ENCODE measurements around the gene PIGQ.

Gene PIGQ

GRCh38 chr16:534856-535445, 34.8 kb upstream of the PIGQ start:
- Histone ChIP-seq H3K36me3 (ENCODE audit: insufficient read depth, low read length) (no peaks in the 10 kb centered on the region), H3K79me2 (ENCODE audit: control insufficient read depth, insufficient read depth, low read length, unreplicated experiment) (peaks cover 91% of the 10 kb centered on the region), H3K4me1 (ENCODE audit: control insufficient read depth, insufficient read depth, low read length, unreplicated experiment) (peaks cover 38% of the 10 kb centered on the region), H3K27ac (ENCODE audit: low read depth, low read length) (peak overlapping the region; percentile 15; the same call in 1 of the 2 replicates), H3K27me3 (ENCODE audit: insufficient read depth, low read length) (no peaks in the 10 kb centered on the region), H2AFZ (ENCODE audit: low read length, unreplicated experiment) (no peak overlapping the region), H3K4me3 (ENCODE audit: low read depth, low read length) (no peak overlapping the region)

- peak overlapping the region; percentile 15; the same call in 1 of the 2 replicates for H3K27ac ChIP-seq (ENCODE audit: low read depth, low read length)
- H3K79me2 ChIP-seq (ENCODE audit: control insufficient read depth, insufficient read depth, low read length, unreplicated experiment) = peaks cover 91% of the 10 kb centered on the region
- H3K36me3 ChIP-seq (ENCODE audit: insufficient read depth, low read length) = no peaks in the 10 kb centered on the region; the same call in 1 of the 2 replicates
These were observed 34.0 kb upstream of the PIGQ start for GRCh38 chr16:535446-536405.

GRCh38 chr16:536746-537145, 33.0 kb upstream of the PIGQ start:
- H3K4me1 ChIP-seq (ENCODE audit: control insufficient read depth, insufficient read depth, low read length, unreplicated experiment) = peaks cover 37% of the 10 kb centered on the region
- H2AFZ ChIP-seq (ENCODE audit: low read length, unreplicated experiment) = no peak overlapping the region
- peaks cover 90% of the 10 kb centered on the region for H3K79me2 ChIP-seq (ENCODE audit: control insufficient read depth, insufficient read depth, low read length, unreplicated experiment)
- H3K36me3 ChIP-seq (ENCODE audit: insufficient read depth, low read length) = no peaks in the 10 kb centered on the region; the same call in 1 of the 2 replicates
- H3K27me3 ChIP-seq (ENCODE audit: insufficient read depth, low read length) = no peaks in the 10 kb centered on the region
- no peak overlapping the region for H3K4me3 ChIP-seq (ENCODE audit: low read depth, low read length)
- no peak overlapping the region for H3K27ac ChIP-seq (ENCODE audit: low read depth, low read length)

More at GRCh38 chr16:535446-536405, 34.0 kb upstream of the PIGQ start:
- Histone ChIP-seq H3K27me3 (ENCODE audit: insufficient read depth, low read length) (no peaks in the 10 kb centered on the region), H3K4me3 (ENCODE audit: low read depth, low read length) (no peak overlapping the region), H3K4me1 (ENCODE audit: control insufficient read depth, insufficient read depth, low read length, unreplicated experiment) (peaks cover 37% of the 10 kb centered on the region), H2AFZ (ENCODE audit: low read length, unreplicated experiment) (no peak overlapping the region)

- H3K4me3 ChIP-seq (ENCODE audit: low read depth, low read length) = no peak overlapping the region
- no peaks in the 10 kb centered on the region; the same call in 1 of the 2 replicates for H3K36me3 ChIP-seq (ENCODE audit: insufficient read depth, low read length)
- H3K27ac ChIP-seq (ENCODE audit: low read depth, low read length) = no peak overlapping the region
- H3K27me3 ChIP-seq (ENCODE audit: insufficient read depth, low read length) = no peaks in the 10 kb centered on the region
- H3K79me2 ChIP-seq (ENCODE audit: control insufficient read depth, insufficient read depth, low read length, unreplicated experiment) = peaks cover 92% of the 10 kb centered on the region
- H2AFZ ChIP-seq (ENCODE audit: low read length, unreplicated experiment) = no peak overlapping the region
- H3K4me1 ChIP-seq (ENCODE audit: control insufficient read depth, insufficient read depth, low read length, unreplicated experiment) = peaks cover 37% of the 10 kb centered on the region
These were observed 32.1 kb upstream of the PIGQ start for GRCh38 chr16:537415-538335.

- H3K79me2 ChIP-seq (ENCODE audit: control insufficient read depth, insufficient read depth, low read length, unreplicated experiment) = peaks cover 92% of the 10 kb centered on the region
These were observed 29.8 kb upstream of the PIGQ start for GRCh38 chr16:539901-540530.

GRCh38 chr16:540645-541340, 29.0 kb upstream of the PIGQ start:
- Histone ChIP-seq H3K27me3 (ENCODE audit: insufficient read depth, low read length) (no peaks in the 10 kb centered on the region), H3K4me3 (ENCODE audit: low read depth, low read length) (no peak overlapping the region), H3K79me2 (ENCODE audit: control insufficient read depth, insufficient read depth, low read length, unreplicated experiment) (peaks cover 92% of the 10 kb centered on the region), H3K27ac (ENCODE audit: low read depth, low read length) (no peak overlapping the region), H2AFZ (ENCODE audit: low read length, unreplicated experiment) (no peak overlapping the region), H3K36me3 (ENCODE audit: insufficient read depth, low read length) (no peaks in the 10 kb centered on the region; the same call in 1 of the 2 replicates), H3K4me1 (ENCODE audit: control insufficient read depth, insufficient read depth, low read length, unreplicated experiment) (peaks cover 16% of the 10 kb centered on the region)

More at GRCh38 chr16:539901-540530, 29.8 kb upstream of the PIGQ start:
- Histone ChIP-seq H3K36me3 (ENCODE audit: insufficient read depth, low read length) (no peaks in the 10 kb centered on the region; the same call in 1 of the 2 replicates), H3K27me3 (ENCODE audit: insufficient read depth, low read length) (no peaks in the 10 kb centered on the region), H3K4me1 (ENCODE audit: control insufficient read depth, insufficient read depth, low read length, unreplicated experiment) (peaks cover 23% of the 10 kb centered on the region), H3K27ac (ENCODE audit: low read depth, low read length) (peak overlapping the region; percentile 32; the same call in 1 of the 2 replicates), H2AFZ (ENCODE audit: low read length, unreplicated experiment) (no peak overlapping the region), H3K4me3 (ENCODE audit: low read depth, low read length) (no peak overlapping the region)

- Histone ChIP-seq H3K27ac (ENCODE audit: low read depth, low read length) (no peak overlapping the region), H3K79me2 (ENCODE audit: control insufficient read depth, insufficient read depth, low read length, unreplicated experiment) (peaks cover 85% of the 10 kb centered on the region), H3K27me3 (ENCODE audit: insufficient read depth, low read length) (no peaks in the 10 kb centered on the region), H3K4me3 (ENCODE audit: low read depth, low read length) (no peak overlapping the region), H3K36me3 (ENCODE audit: insufficient read depth, low read length) (no peaks in the 10 kb centered on the region; the same call in 1 of the 2 replicates), H2AFZ (ENCODE audit: low read length, unreplicated experiment) (no peak overlapping the region), H3K4me1 (ENCODE audit: control insufficient read depth, insufficient read depth, low read length, unreplicated experiment) (peaks cover 13% of the 10 kb centered on the region)
These were observed 26.2 kb upstream of the PIGQ start for GRCh38 chr16:543301-544164.

GRCh38 chr16:544517-544916, 25.3 kb upstream of the PIGQ start:
- no peak overlapping the region for H3K4me3 ChIP-seq (ENCODE audit: low read depth, low read length)
- H3K79me2 ChIP-seq (ENCODE audit: control insufficient read depth, insufficient read depth, low read length, unreplicated experiment) = peaks cover 79% of the 10 kb centered on the region
- no peak overlapping the region for H2AFZ ChIP-seq (ENCODE audit: low read length, unreplicated experiment)
- peaks cover 7% of the 10 kb centered on the region for H3K4me1 ChIP-seq (ENCODE audit: control insufficient read depth, insufficient read depth, low read length, unreplicated experiment)
- H3K27ac ChIP-seq (ENCODE audit: low read depth, low read length) = no peak overlapping the region
- no peaks in the 10 kb centered on the region; the same call in 1 of the 2 replicates for H3K36me3 ChIP-seq (ENCODE audit: insufficient read depth, low read length)
- H3K27me3 ChIP-seq (ENCODE audit: insufficient read depth, low read length) = no peaks in the 10 kb centered on the region

Measured in ACC112 (cell line).